Aorta (tissue), 5 donors: ENCODE data around the gene GPR52. TPM values are rescaled to one million over a fixed set of nuclear protein-coding genes. Genes with fewer than 3 reads are reported as not detected.

Experiments used
- ATAC-seq: fragments of 200-7000 bp; cut with Tn5 transposase; one replicate; pipeline ENCODE4 v1.9.1; 2022; ENCODE audit warnings: moderate library complexity; ENCODE audit not compliant: low FRiP score
- DNase-seq, 2 donors: peaks; one replicate each; pipeline ENCODE4 v3.0.0-alpha.2; 2020
- H3K27ac ChIP-seq, 2 donors: one replicate each; pipeline ENCODE4 v1.5.1; 2013; ENCODE audit warnings: low read length in 2 of 2, mild to moderate bottlenecking in 2 of 2, moderate library complexity in 2 of 2, control low read depth in 1 of 2, inconsistent platforms in 1 of 2, low read depth in 1 of 2
- H3K27me3 ChIP-seq, 2 donors: one replicate each; pipeline ENCODE4 v1.6.1; 2013; ENCODE audit warnings: control low read depth in 1 of 2, low read length in 1 of 2, mild to moderate bottlenecking in 1 of 2, moderate library complexity in 1 of 2; ENCODE audit not compliant: insufficient read depth in 2 of 2, control insufficient read depth in 1 of 2
- H3K36me3 ChIP-seq, 2 donors: one replicate each; pipeline ENCODE4 v1.6.1; 2013; ENCODE audit warnings: control low read depth in 1 of 2, low read length in 1 of 2, mild to moderate bottlenecking in 1 of 2; ENCODE audit not compliant: insufficient read depth in 2 of 2, control insufficient read depth in 1 of 2
- H3K4me1 ChIP-seq, 2 donors: one replicate each; pipeline ENCODE4 v1.6.1; 2013; ENCODE audit warnings: low read length in 2 of 2, control low read depth in 1 of 2, mild to moderate bottlenecking in 1 of 2, moderate library complexity in 1 of 2; ENCODE audit not compliant: insufficient read depth in 2 of 2, control insufficient read depth in 1 of 2
- H3K4me3 ChIP-seq, 2 donors: one replicate each; pipeline ENCODE4 v1.5.1; 2013; ENCODE audit warnings: low read length in 2 of 2, control low read depth in 1 of 2, mild to moderate bottlenecking in 1 of 2
- H3K9me3 ChIP-seq: one replicate; pipeline ENCODE4 v1.6.1; 2013; ENCODE audit warnings: mild to moderate bottlenecking, low read length; ENCODE audit not compliant: control insufficient read depth
- WGBS, 2 donors: extraction: QIAGEN DNeasy Blood & Tissue Kit; methylation state at CpG; one replicate each; pipeline ENCODE4 v1.1.7; 2013; 5-methylcytosine and 5-hydroxymethylcytosine counted together
- intact Hi-C, 2 donors: fragments of 100-400 bp; cut with DNase I; formaldehyde crosslinking; loops; one replicate each; pipeline versions ENCODE4 v1.14.2 to v1.15.0; 2022
- polyA plus RNA-seq, 2 donors: library from polyadenylated mRNA; stranded (reverse); fragments of 200-250 nt; gene quantifications; one replicate each; pipeline ENCODE4 v1.2.3, GENCODE V29; 2013
- total RNA-seq, 2 donors: library from RNA; stranded (reverse); fragmentation: NEBNext Ultra II Directional; extraction: Animal tissue kit (Norgen Biotek cat#: 25700); gene quantifications; one replicate each; pipeline ENCODE4 v1.2.1, GENCODE V29; 2021
- donor health status: healthy with polysubstance abuse.
- donor health status: Bipolar disorder and iron deficiency.
- donor health status: DM: no; HTN: no; CAD: no.
- donor health status: DM: no; HTN: no; CAD: no.
- donor health status: DM: yes; HTN: yes; CAD: no.

GPR52 gene
- total and polyA plus RNA-seq, 4 donors, result 3.4 to 6.5 TPM; not detected in 2

DNA sequence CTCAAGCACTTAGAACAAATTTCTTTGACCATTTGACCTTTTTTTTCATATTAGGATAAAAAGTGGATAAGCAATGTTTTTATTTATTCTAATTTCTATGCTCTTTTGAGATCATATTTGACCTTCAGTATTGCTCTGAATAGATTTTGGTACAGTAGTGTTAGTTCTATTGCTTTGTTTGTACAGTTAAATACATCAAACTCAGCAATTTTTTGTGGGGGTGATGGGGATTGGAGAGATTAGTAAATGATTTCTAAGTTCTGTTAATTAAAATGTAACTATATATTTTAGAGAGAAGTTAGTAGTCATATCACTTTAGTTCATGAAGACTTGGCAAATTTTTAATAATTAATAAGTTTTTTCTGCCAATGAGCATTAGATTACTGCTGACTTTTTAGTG, 2.4 kb upstream of the GPR52 start:
- Histone ChIP-seq H3K27ac (no peak overlapping the region), H3K9me3 (no peaks in the 10 kb centered on the region), H3K4me3 (no peak overlapping the region), H3K36me3 (no peaks in the 10 kb centered on the region), H3K27me3 (no peaks in the 10 kb centered on the region), H3K4me1 (no peaks in the 10 kb centered on the region)
- no peak for DNase-seq
- no peak for ATAC-seq
- intact Hi-C loops, result no loop called here

DNA sequence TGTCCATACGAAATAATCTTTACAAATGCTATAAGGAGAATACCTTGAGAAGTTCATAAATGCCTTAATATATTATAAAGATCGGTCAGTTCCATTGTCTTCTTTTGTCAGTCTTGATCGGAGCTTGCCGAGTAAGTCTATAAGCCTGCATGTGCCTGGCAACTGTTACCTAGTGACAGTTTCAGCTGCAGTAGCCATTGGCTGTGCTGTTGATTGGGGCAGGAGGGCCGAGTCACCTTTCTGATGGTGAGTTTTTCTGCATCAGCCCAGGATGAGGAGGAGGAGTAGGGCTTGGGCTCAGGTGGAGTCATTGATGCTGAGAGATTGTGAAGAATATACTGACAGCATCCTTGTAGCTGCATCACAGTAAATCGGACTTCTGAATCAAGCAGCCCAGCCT, 1.9 kb upstream of the GPR52 start:
- Histone ChIP-seq H3K27me3 (no peaks in the 10 kb centered on the region), H3K4me3 (no peak overlapping the region), H3K4me1 (no peaks in the 10 kb centered on the region), H3K9me3 (no peaks in the 10 kb centered on the region), H3K27ac (no peak overlapping the region), H3K36me3 (no peaks in the 10 kb centered on the region)
- ATAC-seq, result no peak
- no peak for DNase-seq
- whole genome bisulfite sequencing, 2 donors, result 81 to 86% methylated on average over 6 of the region's 6 CpGs
- intact Hi-C loops, result no loop called here

DNA sequence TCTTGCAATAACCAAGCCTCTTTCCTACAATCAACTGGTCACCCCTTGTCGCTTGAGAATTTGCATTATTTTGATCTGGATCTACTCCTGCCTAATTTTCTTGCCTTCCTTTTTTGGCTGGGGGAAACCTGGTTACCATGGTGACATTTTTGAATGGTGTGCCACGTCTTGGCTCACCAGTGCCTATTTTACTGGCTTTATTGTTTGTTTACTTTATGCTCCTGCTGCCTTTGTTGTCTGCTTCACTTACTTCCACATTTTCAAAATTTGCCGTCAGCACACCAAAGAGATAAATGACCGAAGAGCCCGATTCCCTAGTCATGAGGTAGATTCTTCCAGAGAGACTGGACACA, 743 bp downstream of the GPR52 start:
- no peak overlapping the region for H3K4me3 ChIP-seq
- ATAC-seq, result no peak
- intact Hi-C loops, result no loop called here
- 89 to 94% methylated on average over 5 of the region's 5 CpGs for WGBS, 2 donors
- H3K27me3 ChIP-seq, result no peaks in the 10 kb centered on the region
- no peak for DNase-seq
- no peaks in the 10 kb centered on the region for H3K9me3 ChIP-seq
- no peak overlapping the region for H3K27ac ChIP-seq
- H3K36me3 ChIP-seq, result no peaks in the 10 kb centered on the region
- no peaks in the 10 kb centered on the region for H3K4me1 ChIP-seq

DNA sequence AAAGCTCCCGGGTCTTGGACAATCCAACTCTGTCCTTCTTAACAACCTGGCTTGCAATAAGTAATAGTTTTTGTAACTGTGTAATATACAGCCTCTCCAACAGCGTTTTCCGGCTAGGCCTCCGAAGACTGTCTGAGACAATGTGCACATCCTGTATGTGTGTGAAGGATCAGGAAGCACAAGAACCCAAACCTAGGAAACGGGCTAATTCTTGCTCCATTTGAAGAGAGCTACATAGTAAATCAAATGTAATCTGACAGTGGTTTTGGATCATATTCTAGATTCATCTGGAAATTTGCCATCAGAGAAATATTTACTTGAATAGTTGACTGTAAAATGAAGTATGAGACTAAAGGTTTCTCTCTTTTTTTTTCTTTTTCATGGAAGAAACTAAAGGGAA, 1.2 kb downstream of the GPR52 start:
- Histone ChIP-seq H3K27me3 (no peaks in the 10 kb centered on the region), H3K9me3 (no peaks in the 10 kb centered on the region), H3K4me3 (no peak overlapping the region), H3K4me1 (no peaks in the 10 kb centered on the region), H3K36me3 (no peaks in the 10 kb centered on the region), H3K27ac (no peak overlapping the region)
- WGBS, 2 donors, result 48 to 56% methylated on average over 5 of the region's 5 CpGs
- ATAC-seq, result peak; percentile 33
- DNase-seq, result no peak
- intact Hi-C loops, result no loop called here

DNA sequence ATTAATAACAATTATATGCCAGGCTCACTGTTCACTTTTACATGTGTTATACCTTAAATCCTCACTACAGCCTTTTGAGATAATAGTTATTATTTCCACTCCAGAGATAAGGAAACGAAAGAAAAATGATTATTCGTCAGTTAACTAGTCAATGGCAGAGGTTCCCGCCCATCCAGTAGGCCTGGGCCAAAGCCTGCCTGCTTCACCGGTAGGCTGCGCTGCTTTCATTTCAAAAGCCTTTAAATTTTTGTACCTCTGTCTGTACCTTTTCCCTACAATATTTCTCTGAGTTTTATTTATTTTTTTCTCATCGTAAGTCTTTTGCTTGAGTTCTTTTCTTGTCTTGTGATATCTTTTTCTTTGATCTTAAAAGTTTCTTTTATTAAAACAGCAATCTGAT, 3.6 kb downstream of the GPR52 start:
- Histone ChIP-seq H3K27me3 (no peaks in the 10 kb centered on the region), H3K9me3 (no peaks in the 10 kb centered on the region), H3K36me3 (no peaks in the 10 kb centered on the region), H3K4me3 (no peak overlapping the region), H3K27ac (no peak overlapping the region), H3K4me1 (no peaks in the 10 kb centered on the region)
- DNase-seq (no peak), ATAC-seq (no peak)
- WGBS, 2 donors, result 87 to 91% methylated on average over 6 of the region's 6 CpGs
- intact Hi-C loops, result no loop called here

DNA sequence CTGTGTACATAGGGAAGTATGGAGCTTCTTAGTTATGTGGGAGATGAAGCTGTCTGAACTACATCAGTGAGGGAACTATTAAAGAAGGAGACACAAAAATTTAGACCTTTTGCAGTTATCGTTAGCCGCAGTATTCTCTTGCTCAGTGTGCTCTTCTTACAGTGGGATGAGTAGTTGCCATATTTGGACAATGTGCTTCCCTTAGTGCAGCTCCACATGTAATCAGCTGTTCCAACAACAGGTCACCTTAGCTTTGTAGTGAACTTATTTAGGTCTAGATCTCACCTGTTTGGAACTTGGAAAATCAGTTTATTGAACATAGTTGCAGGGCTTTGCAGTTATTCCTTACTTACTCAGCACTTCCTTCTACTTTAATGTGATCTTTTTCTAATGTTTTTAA, 18.1 kb downstream of the GPR52 start:
- no peak overlapping the region for H3K4me3 ChIP-seq
- H3K27me3 ChIP-seq, result no peaks in the 10 kb centered on the region
- no peak for ATAC-seq
- intact Hi-C loops, result no loop called here
- DNase-seq, result no peak
- no peaks in the 10 kb centered on the region for H3K36me3 ChIP-seq
- H3K27ac ChIP-seq, result no peak overlapping the region
- H3K4me1 ChIP-seq, result no peaks in the 10 kb centered on the region
- 97 to 99% methylated on average over 2 of the region's 2 CpGs for whole genome bisulfite sequencing, 2 donors
- no peaks in the 10 kb centered on the region for H3K9me3 ChIP-seq

DNA sequence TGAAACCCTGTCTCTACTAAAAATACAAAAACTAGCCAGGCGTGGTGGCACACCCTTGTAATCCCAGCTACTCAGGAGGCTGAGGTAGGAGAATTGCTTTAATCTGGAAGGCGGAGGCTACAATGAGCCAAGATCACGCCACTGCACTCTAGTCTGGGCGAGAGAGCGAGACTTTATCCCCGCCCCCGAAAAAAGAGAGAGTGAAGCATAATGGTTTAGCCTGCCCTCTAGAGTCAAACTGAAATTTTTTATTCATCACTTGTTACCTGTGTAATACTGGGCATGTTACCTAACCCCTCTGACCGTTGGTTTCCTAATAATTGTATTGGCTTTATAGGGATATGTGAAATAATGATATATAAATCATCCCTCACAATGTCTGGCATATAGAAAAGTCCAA, 18.8 kb downstream of the GPR52 start:
- Histone ChIP-seq H3K27me3 (no peaks in the 10 kb centered on the region), H3K4me1 (no peaks in the 10 kb centered on the region), H3K27ac (no peak overlapping the region), H3K36me3 (no peaks in the 10 kb centered on the region), H3K9me3 (no peaks in the 10 kb centered on the region), H3K4me3 (no peak overlapping the region)
- DNase-seq (no peak), ATAC-seq (no peak)
- intact Hi-C loops, result no loop called here
- 85 to 88% methylated on average over 8 of the region's 8 CpGs for WGBS, 2 donors

DNA sequence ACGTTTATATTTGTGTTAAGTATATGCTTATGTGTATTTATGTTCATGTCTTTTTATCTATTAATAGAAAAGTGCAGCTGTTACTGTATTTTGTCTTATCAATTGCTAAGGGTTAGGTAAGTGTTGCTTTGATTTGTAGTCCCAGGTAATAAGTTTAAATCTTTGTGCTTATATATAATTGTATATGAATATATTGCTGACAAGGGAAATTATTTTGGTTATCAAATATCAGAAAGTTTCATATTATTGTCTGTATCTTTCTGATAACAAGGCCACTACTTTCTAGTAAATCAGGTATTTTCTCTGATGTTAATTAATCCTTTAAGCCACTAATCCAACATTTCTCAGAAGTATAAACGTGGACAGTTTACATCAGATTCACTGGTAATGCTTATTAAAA, 21.3 kb downstream of the GPR52 start:
- no peaks in the 10 kb centered on the region for H3K36me3 ChIP-seq
- H3K4me1 ChIP-seq, result no peaks in the 10 kb centered on the region
- no peak overlapping the region for H3K27ac ChIP-seq
- DNase-seq (no peak), ATAC-seq (no peak)
- intact Hi-C loops, result no loop called here
- H3K4me3 ChIP-seq, result no peak overlapping the region
- no peaks in the 10 kb centered on the region for H3K27me3 ChIP-seq
- WGBS, 2 donors, result 69 to 71% methylated on average over 2 of the region's 2 CpGs
- H3K9me3 ChIP-seq, result no peaks in the 10 kb centered on the region

DNA sequence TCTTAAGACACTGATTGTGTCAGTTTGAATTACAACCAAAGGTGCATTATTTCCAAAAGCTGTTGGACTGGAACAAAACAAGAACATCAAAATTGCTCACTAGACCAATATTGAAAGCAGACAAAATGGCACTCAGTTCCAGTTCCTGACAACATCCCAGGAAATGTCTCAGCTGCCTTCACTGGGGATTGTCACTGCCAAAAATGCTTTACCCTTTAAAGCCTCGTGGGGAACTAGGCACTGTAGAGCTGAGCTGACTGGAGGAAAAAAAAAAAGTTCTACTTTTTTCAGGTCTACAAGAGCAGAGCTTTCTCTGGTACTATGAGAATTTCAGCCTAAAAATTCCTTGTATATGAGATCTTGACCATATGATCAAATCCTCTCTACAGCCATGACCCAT, 21.9 kb downstream of the GPR52 start:
- Histone ChIP-seq H3K27me3 (no peaks in the 10 kb centered on the region), H3K36me3 (no peaks in the 10 kb centered on the region), H3K4me1 (no peaks in the 10 kb centered on the region), H3K9me3 (no peaks in the 10 kb centered on the region), H3K27ac (no peak overlapping the region), H3K4me3 (no peak overlapping the region)
- DNase-seq (no peak), ATAC-seq (no peak)
- 0 to 4% methylated on average over 1 of the region's 1 CpG for WGBS, 2 donors
- intact Hi-C loops, result no loop called here

DNA sequence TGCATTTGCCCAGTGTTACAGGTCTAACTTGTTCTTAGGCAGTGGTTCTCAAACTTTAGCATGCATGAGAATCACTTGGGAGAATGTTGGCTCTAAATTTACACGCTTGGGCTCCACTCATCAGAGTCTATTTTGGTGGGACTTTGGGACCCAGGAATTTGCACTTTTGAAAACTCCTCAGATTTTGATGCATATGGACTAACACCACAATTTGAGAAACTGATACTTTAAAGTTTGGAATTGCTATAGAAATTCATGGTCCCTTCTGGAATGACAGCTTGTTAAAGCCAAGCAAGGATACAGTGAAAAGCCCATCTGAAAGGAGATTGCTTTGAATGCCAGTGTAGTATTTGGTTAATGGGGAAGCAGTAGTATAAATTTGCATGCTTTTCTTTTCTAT, 31.5 kb downstream of the GPR52 start:
- H3K27me3 ChIP-seq, result no peaks in the 10 kb centered on the region
- 91 to 95% methylated on average over 1 of the region's 1 CpG for WGBS, 2 donors
- no peaks in the 10 kb centered on the region for H3K36me3 ChIP-seq
- DNase-seq (no peak), ATAC-seq (no peak)
- no peaks in the 10 kb centered on the region for H3K4me1 ChIP-seq
- H3K27ac ChIP-seq, result no peak overlapping the region
- no peak overlapping the region for H3K4me3 ChIP-seq
- intact Hi-C loops, result no loop called here
- peaks cover 1% of the 10 kb centered on the region for H3K9me3 ChIP-seq
